HEK293T (cell line): Measurements from ENCODE around the gene DIDO1.

ENCODE experiments used
- CTCF ChIA-PET: fragments of 350-600 bp; formaldehyde crosslinking; extraction: SDS; loops from one replicate; lab custom pipeline; 2021; ENCODE audit warnings: antibody characterized with exemption, inconsistent platforms; lab: Yijun Ruan, JAX
- POLR2A ChIA-PET: fragments of 350-600 bp; formaldehyde crosslinking; extraction: SDS; loops from one replicate; lab custom pipeline; 2020; ENCODE audit warnings: antibody characterized with exemption, inconsistent platforms; lab: Yijun Ruan, JAX
- DNase-seq: peaks from one replicate; pipeline ENCODE4 v3.0.0; 2012; ENCODE audit warnings: mixed read lengths; ENCODE audit errors: extremely low spot score
- ARNT ChIP-seq: fragments of 450-650 bp; IDR thresholded peaks from 2 replicates; pipeline ENCODE4 v1.6.1; 2017; ENCODE audit warnings: mild to moderate bottlenecking
- BHLHE40 ChIP-seq: fragments of 450-650 bp; IDR thresholded peaks from 2 replicates; pipeline ENCODE4 v1.6.1; 2016; ENCODE audit warnings: mild to moderate bottlenecking, moderate library complexity, borderline replicate concordance
- CTBP1 ChIP-seq: fragments of 450-650 bp; IDR thresholded peaks from 2 replicates; pipeline ENCODE4 v1.6.1; 2016; ENCODE audit warnings: borderline replicate concordance
- ELF4 ChIP-seq: fragments of 450-650 bp; IDR thresholded peaks from 2 replicates; pipeline ENCODE4 v1.6.1; 2017; ENCODE audit warnings: antibody characterized with exemption
- FOXA1 ChIP-seq: fragments of 450-650 bp; IDR thresholded peaks from 2 replicates; pipeline ENCODE4 v1.6.1; 2016; ENCODE audit warnings: mild to moderate bottlenecking
- FOXK2 ChIP-seq: fragments of 450-650 bp; IDR thresholded peaks from 2 replicates; pipeline ENCODE4 v1.6.1; 2016; ENCODE audit warnings: mild to moderate bottlenecking
- FOXM1 ChIP-seq: fragments of 450-650 bp; IDR thresholded peaks from 2 replicates; pipeline ENCODE4 v1.6.1; 2017; ENCODE audit warnings: mild to moderate bottlenecking, borderline replicate concordance
- HDGF ChIP-seq: fragments of 450-650 bp; IDR thresholded peaks from 2 replicates; pipeline ENCODE4 v1.6.1; 2017; ENCODE audit warnings: antibody characterized with exemption, borderline replicate concordance
- L3MBTL2 ChIP-seq: fragments of 450-650 bp; conservative IDR thresholded peaks from 2 replicates; pipeline ENCODE4 v1.6.1; 2016; ENCODE audit warnings: mild to moderate bottlenecking
- LEF1 ChIP-seq: fragments of 450-650 bp; IDR thresholded peaks from 2 replicates; pipeline ENCODE4 v1.6.1; 2017; ENCODE audit warnings: mild to moderate bottlenecking, borderline replicate concordance
- NFRKB ChIP-seq: fragments of 450-650 bp; IDR thresholded peaks from 2 replicates; pipeline ENCODE4 v1.6.1; 2016; ENCODE audit warnings: mild to moderate bottlenecking, moderate library complexity
- PKNOX1 ChIP-seq: fragments of 450-650 bp; IDR thresholded peaks from 2 replicates; pipeline ENCODE4 v1.6.1; 2016
- SP1 ChIP-seq: fragments of 450-650 bp; IDR thresholded peaks from 2 replicates; pipeline ENCODE4 v1.6.1; 2017
- SUZ12 ChIP-seq: fragments of 450-650 bp; IDR thresholded peaks from 2 replicates; pipeline ENCODE4 v1.6.1; 2016; ENCODE audit warnings: mild to moderate bottlenecking
- TARDBP ChIP-seq: fragments of 450-650 bp; IDR thresholded peaks from 2 replicates; pipeline ENCODE4 v1.6.1; 2016
- ZNF384 ChIP-seq: fragments of 450-650 bp; IDR thresholded peaks from 2 replicates; pipeline ENCODE4 v1.6.1; 2016

DIDO1 gene

DNA sequence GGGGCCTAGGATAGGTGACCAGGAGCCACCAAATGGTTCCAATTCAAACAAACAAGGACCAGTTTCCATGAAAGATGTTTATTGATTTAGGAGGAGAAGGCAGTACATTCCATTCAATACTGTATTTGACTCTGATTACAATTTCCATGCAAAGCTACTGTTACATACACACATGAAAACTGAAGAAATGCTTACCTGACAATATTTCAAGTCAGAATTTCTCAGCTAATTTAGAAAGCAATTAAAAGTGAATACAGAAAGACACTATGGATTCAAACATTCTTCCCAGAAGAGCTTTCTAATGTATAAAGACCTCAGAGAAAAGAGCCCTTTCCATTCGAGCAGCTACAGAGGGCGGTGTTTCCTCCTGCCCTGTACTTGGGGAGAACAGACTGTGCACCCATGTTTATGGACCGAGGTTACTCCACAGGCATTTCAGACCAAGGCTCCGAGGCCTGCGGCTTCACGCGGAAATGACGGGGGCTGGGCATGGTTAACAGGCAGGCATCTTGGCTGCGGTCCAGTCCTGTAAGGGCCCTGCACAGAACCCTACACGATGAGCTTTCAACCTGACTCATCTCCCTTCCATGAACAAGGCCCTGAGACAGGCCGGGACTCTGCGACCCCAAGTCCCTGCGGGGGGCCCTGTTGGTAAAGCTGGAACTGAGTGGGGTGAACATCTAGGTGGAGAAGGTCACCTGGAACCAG, 39.0 kb downstream of the DIDO1 start:
- POLR2A ChIA-PET: no interaction called here
- no peak for DNase-seq
- CTCF ChIA-PET: interaction anchor here (0.6 to 0.9 kb wide), 3 partner anchors 21 to 65 kb away, joined by 3 to 4 read pairs (median 3); no protein-coding TSS in a partner anchor
- TF ChIP-seq TARDBP: no peak
- no peak for TF ChIP-seq ARNT
- no peak for TF ChIP-seq L3MBTL2
- no peak for TF ChIP-seq FOXM1
- no peak for TF ChIP-seq ELF4
- TF ChIP-seq FOXA1: no peak
- TF ChIP-seq CTBP1: no peak
- TF ChIP-seq FOXK2: no peak
- no peak for TF ChIP-seq SP1
- no peak for TF ChIP-seq SUZ12
- TF ChIP-seq NFRKB: no peak
- TF ChIP-seq ZNF384: no peak
- no peak for TF ChIP-seq LEF1

DNA sequence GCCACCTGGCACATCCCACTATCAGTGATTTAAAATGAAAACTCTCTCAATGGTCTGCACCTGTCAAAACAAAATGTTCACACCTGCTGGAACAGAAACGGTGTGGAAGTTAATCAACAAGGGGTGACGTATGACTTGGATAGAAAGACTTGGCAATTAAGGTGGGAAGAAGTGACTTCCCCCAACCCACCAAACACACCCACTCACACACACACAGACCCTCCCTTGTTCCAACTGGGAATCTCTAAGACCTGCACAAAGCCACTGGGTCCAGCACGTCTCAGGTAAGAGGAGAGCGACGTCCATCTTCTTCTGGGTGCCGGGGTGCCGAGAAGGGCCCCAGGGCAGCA, 39.6 kb downstream of the DIDO1 start:
- DNase-seq: no peak
- TF ChIP-seq ELF4 (no peak), SUZ12 (no peak), ARNT (no peak), PKNOX1 (no peak), FOXK2 (no peak), NFRKB (no peak), FOXA1 (no peak), SP1 (no peak), HDGF (no peak), L3MBTL2 (no peak), CTBP1 (no peak), FOXM1 (no peak), TARDBP (no peak), LEF1 (no peak), BHLHE40 (no peak)
- CTCF ChIA-PET: interaction anchor here (0.8 kb wide), 1 partner anchor 49 kb away, joined by 3 read pairs; no protein-coding TSS in a partner anchor
- POLR2A ChIA-PET: no interaction called here

GRCh38 chr20:62885896-62886708, 40.2 kb downstream of the DIDO1 start:
- DNase-seq: no peak
- ChIA-PET CTCF (no interaction called here), POLR2A (no interaction called here)
- TF ChIP-seq BHLHE40 (no peak), PKNOX1 (no peak), TARDBP (no peak), NFRKB (no peak), SUZ12 (no peak)

DNA sequence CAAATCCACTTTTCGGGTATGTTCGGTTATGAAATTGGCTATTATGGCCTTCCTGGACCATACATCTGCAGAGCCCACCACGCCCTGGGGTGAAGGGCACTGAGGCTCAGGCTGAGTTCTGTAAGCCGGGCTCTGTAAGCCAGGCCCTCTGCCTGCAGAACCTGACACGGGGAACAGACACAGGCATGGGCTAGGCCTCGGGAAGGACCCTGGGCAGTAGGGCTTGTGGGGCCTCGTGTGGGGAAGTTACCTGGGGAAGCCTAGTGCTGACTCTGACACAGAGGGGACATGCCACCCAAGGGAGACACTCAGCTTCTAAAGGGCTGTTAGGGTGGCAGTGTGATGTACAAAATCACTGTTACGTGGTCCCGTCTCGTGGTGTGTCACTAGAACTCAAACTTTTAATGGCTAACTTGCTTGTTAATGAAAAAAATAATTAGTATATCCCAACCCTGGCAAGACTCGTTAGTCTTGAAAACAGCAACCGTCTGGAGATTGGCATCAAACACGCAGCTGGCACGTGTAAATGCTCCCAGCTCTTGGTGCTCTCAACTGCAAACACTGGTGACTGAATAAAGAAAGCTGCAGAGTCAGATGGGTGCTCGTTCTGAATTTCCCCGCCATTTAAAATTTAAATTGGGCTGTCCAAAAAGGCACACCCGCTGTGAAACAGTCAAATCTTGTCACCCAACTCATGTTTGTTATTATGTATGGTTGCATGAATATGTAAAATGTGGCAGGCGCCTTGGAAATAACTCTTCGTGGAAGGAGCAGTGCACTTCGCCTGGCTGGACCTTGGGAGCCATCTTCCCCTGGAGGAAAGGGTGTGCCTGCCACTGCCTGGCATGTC, 41.0 kb downstream of the DIDO1 start:
- CTCF ChIA-PET: no interaction called here
- no peak for DNase-seq
- POLR2A ChIA-PET: no interaction called here
- TF ChIP-seq ELF4 (no peak), ARNT (no peak), PKNOX1 (no peak), CTBP1 (no peak), FOXM1 (no peak), FOXA1 (no peak), BHLHE40 (no peak), SUZ12 (no peak), HDGF (no peak), ZNF384 (no peak), L3MBTL2 (no peak), SP1 (no peak), NFRKB (no peak), FOXK2 (no peak), TARDBP (no peak)

GRCh38 chr20:62884556-62884955, 41.7 kb downstream of the DIDO1 start:
- ChIA-PET POLR2A (no interaction called here), CTCF (no interaction called here)
- DNase-seq: no peak
- TF ChIP-seq LEF1 (no peak), HDGF (no peak), CTBP1 (no peak), ELF4 (no peak), FOXA1 (no peak), PKNOX1 (no peak), NFRKB (no peak), SUZ12 (no peak), ARNT (no peak), L3MBTL2 (no peak), FOXK2 (no peak), ZNF384 (no peak), FOXM1 (no peak), BHLHE40 (no peak), SP1 (no peak), TARDBP (no peak)
